CD4-positive, alpha-beta memory T cell (primary cell): ENCODE data around the gene NEDD4. TPM values are rescaled to one million over a fixed set of nuclear protein-coding genes. Genes with fewer than 3 reads are reported as not detected.

ENCODE experiments used
- CTCF ChIA-PET: fragments of 350-600 bp; sonication (Branson Sonifier 250); formaldehyde crosslinking; loops from one replicate; lab custom pipeline; 2021; ENCODE audit warnings: inconsistent platforms; ENCODE audit not compliant: partially characterized antibody; lab: Charles Lee
- POLR2A ChIA-PET: fragments of 350-600 bp; sonication (Branson Sonifier 250); formaldehyde crosslinking; loops from one replicate; lab custom pipeline; 2021; ENCODE audit not compliant: partially characterized antibody; lab: Charles Lee
- DNase-seq, 5 donors: peaks; one replicate each; pipeline versions ENCODE4 v3.0.0 to v3.0.0-alpha.2; 2020 to 2022; ENCODE audit warnings: mixed read lengths in 1 of 5
- H3K27ac ChIP-seq: one replicate; pipeline ENCODE4 v1.7.0; 2013; ENCODE audit warnings: low read depth, low read length
- H3K27me3 ChIP-seq: 2 replicates; pipeline ENCODE4 v1.7.0; 2013; ENCODE audit warnings: mild to moderate bottlenecking, low read length, moderate library complexity; ENCODE audit not compliant: insufficient read depth
- H3K36me3 ChIP-seq: 2 replicates; pipeline ENCODE4 v1.7.0; 2013; ENCODE audit warnings: mild to moderate bottlenecking, low read length, moderate library complexity; ENCODE audit not compliant: insufficient read depth
- H3K4me1 ChIP-seq: 2 replicates; pipeline ENCODE4 v1.7.0; 2013; ENCODE audit warnings: mild to moderate bottlenecking, low read length, moderate library complexity; ENCODE audit not compliant: insufficient read depth
- H3K4me3 ChIP-seq, 2 donors: one replicate each; pipeline ENCODE4 v1.7.0; 2013; ENCODE audit warnings: low read length in 2 of 2, mild to moderate bottlenecking in 1 of 2
- H3K9me3 ChIP-seq, 2 donors: one replicate each; pipeline ENCODE4 v1.7.0; 2013; ENCODE audit warnings: low read length in 2 of 2, control low read depth in 1 of 2; ENCODE audit not compliant: control insufficient read depth in 1 of 2
- H3K27ac Mint-ChIP-seq, 7 donors: one replicate each; pipeline ENCODE4 v1.8.0; 2020 to 2021; ENCODE audit warnings: mixed read lengths in 7 of 7, mild to moderate bottlenecking in 6 of 7, inconsistent platforms in 3 of 7, moderate library complexity in 3 of 7
- H3K27me3 Mint-ChIP-seq, 2 donors: one replicate each; pipeline ENCODE4 v1.8.0; 2020 to 2021; ENCODE audit warnings: mixed read lengths in 2 of 2
- H3K36me3 Mint-ChIP-seq, 2 donors: one replicate each; pipeline ENCODE4 v1.8.0; 2020 to 2021; ENCODE audit warnings: mixed read lengths in 2 of 2, inconsistent platforms in 1 of 2, mild to moderate bottlenecking in 1 of 2
- H3K4me1 Mint-ChIP-seq, 4 donors: one replicate each; pipeline ENCODE4 v1.8.0; 2020 to 2021; ENCODE audit warnings: mixed read lengths in 4 of 4, mild to moderate bottlenecking in 1 of 4
- H3K4me3 Mint-ChIP-seq, 8 donors: one replicate each; pipeline ENCODE4 v1.8.0; 2020 to 2021; ENCODE audit warnings: mixed read lengths in 8 of 8, mild to moderate bottlenecking in 7 of 8, moderate library complexity in 6 of 8, inconsistent platforms in 3 of 8
- H3K9me3 Mint-ChIP-seq, 8 donors: one replicate each; pipeline ENCODE4 v1.8.0; 2020 to 2021; ENCODE audit warnings: mixed read lengths in 8 of 8, mild to moderate bottlenecking in 5 of 8, inconsistent platforms in 3 of 8, moderate library complexity in 1 of 8
- intact Hi-C: fragments of 100-400 bp; cut with micrococcal nuclease; formaldehyde crosslinking; loops from one replicate; pipeline ENCODE4 v1.15.1; 2023
- polyA plus RNA-seq, 2 donors: library from polyadenylated mRNA; unstranded; fragments of 300-500 nt; fragmentation: Illumina TruSeq; gene quantifications; one replicate each; pipeline ENCODE4 v1.2.3, GENCODE V29; 2021
- total RNA-seq, 2 experiments: library from RNA; stranded (reverse); gene quantifications; one replicate each; pipeline ENCODE4 v1.2.3, GENCODE V29; 2021

NEDD4 gene
- total and polyA plus RNA-seq, 4 experiments from 2014 or later = 3.7 to 5.8 (median 4.7) TPM

DNA sequence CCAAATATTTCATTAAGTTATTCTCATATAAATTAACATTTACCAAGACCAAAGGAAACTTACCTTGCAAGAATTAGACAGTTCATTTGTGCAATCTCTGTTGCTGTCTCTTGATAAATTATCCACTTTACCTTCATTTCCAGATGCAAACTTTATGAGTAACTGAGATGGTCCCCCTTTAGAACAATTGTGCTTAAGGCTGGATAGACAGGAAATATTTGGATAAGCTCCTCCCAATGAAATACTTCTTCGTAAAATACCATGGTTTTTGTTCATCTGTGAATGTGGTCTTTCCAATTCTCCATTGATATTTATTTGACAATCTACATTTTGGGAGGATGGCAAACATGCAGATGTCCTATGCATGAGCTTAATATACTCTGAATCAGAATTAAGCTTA is 78.2 kb downstream of the NEDD4 start:
- intact Hi-C loops = no loop called here
- H3K27ac Mint-ChIP-seq = no peak overlapping the region
- CTCF ChIA-PET = interaction anchor here (0.6 to 1.3 kb wide), 2 partner anchors 15 to 40 kb away, joined by 3 read pairs; no protein-coding TSS in a partner anchor
- DNase-seq = no peak
- Histone ChIP-seq H3K4me1 (no peaks in the 10 kb centered on the region), H3K36me3 (no peaks in the 10 kb centered on the region), H3K27ac (no peak overlapping the region), H3K9me3 (no peaks in the 10 kb centered on the region), H3K27me3 (no peaks in the 10 kb centered on the region), H3K4me3 (no peak overlapping the region)
- H3K4me3 Mint-ChIP-seq = no peak overlapping the region
- no peaks in the 10 kb centered on the region for H3K36me3 Mint-ChIP-seq
- no peaks in the 10 kb centered on the region for H3K9me3 Mint-ChIP-seq
- peaks cover 0 to 1% (median 0%) of the 10 kb centered on the region in 4 donors for H3K4me1 Mint-ChIP-seq
- POLR2A ChIA-PET = no interaction called here
- H3K27me3 Mint-ChIP-seq = no peaks in the 10 kb centered on the region

DNA sequence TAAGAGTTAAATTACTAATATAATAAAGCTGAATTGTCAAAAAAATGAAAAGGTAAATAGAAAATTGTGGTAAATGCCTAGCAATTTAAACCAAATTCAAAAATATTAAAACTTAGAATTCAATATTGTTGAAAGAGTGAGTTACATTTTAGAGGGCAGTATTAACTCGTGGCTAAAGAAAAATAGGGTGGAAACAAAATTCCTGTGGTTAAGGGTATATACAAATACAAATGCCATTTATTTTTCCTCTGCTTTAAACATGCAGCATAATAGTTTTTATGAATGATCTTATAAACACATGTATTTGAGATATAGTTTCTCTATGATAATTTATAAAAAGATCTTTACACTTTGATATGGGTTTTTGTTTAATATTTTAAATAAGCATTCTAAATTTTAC is 79.0 kb downstream of the NEDD4 start:
- Mint-ChIP-seq H3K27me3 (no peaks in the 10 kb centered on the region), H3K4me3 (no peak overlapping the region), H3K9me3 (no peaks in the 10 kb centered on the region), H3K4me1 (peaks cover 0 to 1% (median 0%) of the 10 kb centered on the region in 4 donors), H3K27ac (no peak overlapping the region), H3K36me3 (no peaks in the 10 kb centered on the region)
- intact Hi-C loops = no loop called here
- Histone ChIP-seq H3K4me3 (no peak overlapping the region), H3K27ac (no peak overlapping the region), H3K4me1 (no peaks in the 10 kb centered on the region), H3K27me3 (no peaks in the 10 kb centered on the region), H3K36me3 (no peaks in the 10 kb centered on the region), H3K9me3 (no peaks in the 10 kb centered on the region)
- DNase-seq = no peak
- ChIA-PET POLR2A (no interaction called here), CTCF (no interaction called here)

DNA sequence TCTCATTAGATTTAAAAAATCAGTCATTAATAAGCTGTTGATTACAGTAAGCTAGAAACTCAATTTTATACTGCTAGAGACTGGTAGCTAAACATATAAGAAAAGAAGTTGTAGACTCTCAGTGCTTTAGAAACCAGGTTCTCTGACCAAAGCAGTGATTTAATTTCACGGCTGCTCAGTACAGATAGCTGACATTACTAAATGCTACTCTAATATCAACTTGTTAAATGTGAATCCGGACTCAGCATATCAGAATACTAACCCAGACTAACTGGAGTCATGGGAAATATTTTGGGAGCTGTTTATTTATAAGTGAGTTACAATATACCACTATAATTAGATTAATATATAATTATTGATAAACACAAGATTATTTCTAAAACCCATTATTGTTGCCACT is 80.4 kb downstream of the NEDD4 start:
- CTCF ChIA-PET = no interaction called here
- no peak overlapping the region for H3K4me3 ChIP-seq
- Mint-ChIP-seq H3K36me3 (no peaks in the 10 kb centered on the region), H3K27me3 (no peaks in the 10 kb centered on the region), H3K4me1 (peaks cover 0 to 1% (median 0%) of the 10 kb centered on the region in 4 donors), H3K27ac (no peak overlapping the region), H3K9me3 (no peaks in the 10 kb centered on the region), H3K4me3 (no peak overlapping the region)
- DNase-seq = no peak
- POLR2A ChIA-PET = no interaction called here
- no peaks in the 10 kb centered on the region for H3K4me1 ChIP-seq
- no peaks in the 10 kb centered on the region for H3K36me3 ChIP-seq
- H3K27ac ChIP-seq = no peak overlapping the region
- intact Hi-C loops = no loop called here
- H3K9me3 ChIP-seq = no peaks in the 10 kb centered on the region
- no peaks in the 10 kb centered on the region for H3K27me3 ChIP-seq

DNA sequence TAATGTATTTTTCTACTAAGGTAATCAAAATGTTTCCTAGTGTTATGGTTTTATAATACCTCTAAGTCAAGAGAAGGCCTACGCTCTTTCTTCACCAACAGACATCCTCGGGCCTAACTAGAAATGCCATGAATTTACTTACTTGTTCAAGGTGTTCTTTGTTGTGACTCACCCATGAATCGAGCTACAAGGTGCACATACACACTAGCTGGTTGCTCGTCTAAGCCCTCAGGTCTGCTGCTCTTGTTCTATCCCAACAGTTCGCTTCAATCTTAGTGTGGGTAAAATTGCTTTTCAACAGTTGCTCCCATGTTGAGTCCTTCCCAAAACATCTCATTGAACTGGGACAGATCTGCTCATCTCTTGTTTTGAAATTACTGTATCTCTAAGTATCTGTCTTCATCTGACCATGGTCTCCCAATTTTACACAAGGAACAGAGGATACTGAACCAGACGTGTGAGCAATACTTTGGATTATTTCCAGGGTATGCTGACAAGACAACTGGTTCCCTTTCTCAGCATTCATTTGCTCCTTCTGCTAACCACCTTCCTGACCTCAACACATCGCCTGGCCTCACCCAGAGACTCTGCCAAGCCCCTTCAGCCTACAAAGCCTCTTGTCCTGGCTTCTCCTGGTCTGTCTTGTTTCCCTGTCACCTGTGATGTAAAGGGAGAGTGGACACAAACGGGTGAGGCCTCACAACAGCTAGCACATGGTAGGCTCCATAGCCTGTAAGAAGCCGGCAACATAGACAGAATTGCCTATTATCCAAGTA is 84.2 kb downstream of the NEDD4 start:
- ChIA-PET POLR2A (no interaction called here), CTCF (no interaction called here)
- Histone ChIP-seq H3K27me3 (no peaks in the 10 kb centered on the region), H3K36me3 (no peaks in the 10 kb centered on the region), H3K27ac (no peak overlapping the region), H3K4me1 (no peaks in the 10 kb centered on the region), H3K4me3 (no peak overlapping the region), H3K9me3 (no peaks in the 10 kb centered on the region)
- Mint-ChIP-seq H3K27ac (no peak overlapping the region), H3K9me3 (no peaks in the 10 kb centered on the region), H3K4me3 (no peak overlapping the region), H3K4me1 (no peaks in the 10 kb centered on the region), H3K27me3 (no peaks in the 10 kb centered on the region), H3K36me3 (no peaks in the 10 kb centered on the region)
- DNase-seq = no peak
- intact Hi-C loops = no loop called here

DNA sequence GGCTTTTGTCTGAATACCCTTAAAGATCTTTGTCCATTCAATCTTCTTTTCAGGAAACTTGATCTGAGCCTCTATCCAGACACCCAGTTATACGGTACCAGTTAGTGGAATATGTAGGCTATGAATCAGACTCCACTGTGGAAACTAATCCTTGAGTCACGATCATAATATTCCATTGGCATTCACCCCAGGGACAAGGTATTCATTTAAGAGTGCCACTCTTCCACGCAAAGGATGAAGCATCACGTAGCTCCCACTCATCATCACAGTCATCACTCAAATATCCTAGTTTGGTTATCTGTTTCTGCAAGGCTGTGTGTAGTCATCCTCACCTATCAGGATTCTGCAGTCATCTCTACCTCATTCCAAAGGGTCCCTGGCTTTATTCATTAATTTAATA is 85.6 kb downstream of the NEDD4 start:
- no peak for DNase-seq
- Histone ChIP-seq H3K4me3 (no peak overlapping the region), H3K9me3 (no peaks in the 10 kb centered on the region), H3K27me3 (no peaks in the 10 kb centered on the region), H3K27ac (no peak overlapping the region), H3K36me3 (no peaks in the 10 kb centered on the region), H3K4me1 (no peaks in the 10 kb centered on the region)
- no peaks in the 10 kb centered on the region for H3K36me3 Mint-ChIP-seq
- H3K9me3 Mint-ChIP-seq = no peaks in the 10 kb centered on the region
- H3K27ac Mint-ChIP-seq = no peak overlapping the region
- no peaks in the 10 kb centered on the region for H3K4me1 Mint-ChIP-seq
- no peak overlapping the region for H3K4me3 Mint-ChIP-seq
- CTCF ChIA-PET = no interaction called here
- H3K27me3 Mint-ChIP-seq = no peaks in the 10 kb centered on the region
- intact Hi-C loops = no loop called here
- POLR2A ChIA-PET = no interaction called here

DNA sequence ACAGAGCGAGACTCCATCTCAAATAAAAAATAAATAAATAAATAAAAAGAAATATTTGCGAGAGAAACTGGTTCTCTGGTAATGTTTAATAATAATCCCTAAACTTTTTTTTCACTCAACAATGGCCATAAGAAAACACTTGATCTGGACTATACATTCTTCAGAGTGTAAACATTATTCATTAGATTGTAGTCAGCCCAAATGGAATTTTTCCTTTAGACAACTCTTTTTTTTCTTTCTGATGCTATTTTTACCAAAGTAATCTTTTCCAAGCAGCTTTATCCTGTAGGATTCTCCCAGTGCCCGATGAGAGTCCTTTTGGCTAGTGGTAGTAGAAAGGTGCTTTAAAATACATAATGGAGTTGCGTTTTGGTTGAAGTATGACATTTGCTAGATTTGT is 90.4 kb downstream of the NEDD4 start:
- H3K27me3 ChIP-seq = no peaks in the 10 kb centered on the region
- no peaks in the 10 kb centered on the region for H3K9me3 ChIP-seq
- Mint-ChIP-seq H3K27ac (no peak overlapping the region), H3K4me3 (no peak overlapping the region), H3K4me1 (no peaks in the 10 kb centered on the region), H3K36me3 (no peaks in the 10 kb centered on the region), H3K27me3 (no peaks in the 10 kb centered on the region), H3K9me3 (no peaks in the 10 kb centered on the region)
- ChIA-PET CTCF (no interaction called here), POLR2A (no interaction called here)
- intact Hi-C loops = no loop called here
- H3K36me3 ChIP-seq = no peaks in the 10 kb centered on the region
- H3K4me1 ChIP-seq = no peaks in the 10 kb centered on the region
- DNase-seq = no peak
- H3K27ac ChIP-seq = no peak overlapping the region
- no peak overlapping the region for H3K4me3 ChIP-seq

DNA sequence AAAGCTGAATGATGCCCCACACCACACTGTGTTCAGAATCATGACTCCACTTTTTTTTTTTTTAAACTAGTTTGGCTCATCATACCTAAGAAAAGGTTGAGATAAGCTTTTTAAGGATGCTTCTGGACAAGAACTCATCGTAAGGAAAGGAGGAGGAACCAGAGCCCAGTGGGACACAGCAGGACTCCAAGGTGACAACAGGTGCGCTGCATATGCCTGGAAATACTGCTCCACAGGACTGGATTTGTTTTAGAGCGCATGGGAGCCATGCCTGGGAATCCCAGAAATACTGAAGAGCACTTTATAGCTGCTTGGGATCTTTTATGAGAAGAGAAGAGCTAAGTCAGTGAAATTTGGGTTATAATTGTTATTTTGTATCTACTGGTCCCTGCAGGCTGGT is 93.4 kb downstream of the NEDD4 start:
- ChIA-PET POLR2A (no interaction called here), CTCF (interaction anchor here (0.8 to 2.6 kb wide), 8 partner anchors 12 to 452 kb away, joined by 3 to 14 read pairs (median 3); no protein-coding TSS in a partner anchor)
- intact Hi-C loops = no loop called here
- no peak overlapping the region for H3K4me3 ChIP-seq
- Mint-ChIP-seq H3K27me3 (no peaks in the 10 kb centered on the region), H3K27ac (no peak overlapping the region), H3K9me3 (no peaks in the 10 kb centered on the region), H3K4me3 (no peak overlapping the region), H3K36me3 (no peaks in the 10 kb centered on the region), H3K4me1 (peaks cover 5 to 7% (median 6%) of the 10 kb centered on the region in 4 donors)
- H3K27ac ChIP-seq = no peak overlapping the region
- no peaks in the 10 kb centered on the region for H3K9me3 ChIP-seq
- no peak for DNase-seq
- H3K4me1 ChIP-seq = no peaks in the 10 kb centered on the region
- no peaks in the 10 kb centered on the region for H3K27me3 ChIP-seq
- H3K36me3 ChIP-seq = no peaks in the 10 kb centered on the region
